NCI-H460 (cell line): ENCODE measurements around the gene WWC2. TPM values are rescaled to one million over a fixed set of nuclear protein-coding genes. Genes with fewer than 3 reads are reported as not detected.

Source experiments
- total RNA-seq: library from RNA; depleted of rRNA; stranded (reverse); fragments of >200 nt; shearing (Covaris generic); gene quantifications from 2 replicates; pipeline ENCODE4 v1.2.3, GENCODE V29; 2014; rRNA removed

Gene WWC2
- total RNA-seq, 1 experiment from 2014 or later, result 24.8 TPM

Other genes starting within 250 kb of the WWC2 start
- 63.9 and 69.0 TPM in 2 replicates for gene DCTD, start 181.9 kb upstream of the WWC2 start, total RNA-seq
- gene CLDN22, start 221.0 kb downstream of the WWC2 start, total RNA-seq, result not detected in 2 replicates
- not detected in 2 replicates for gene CLDN24, start 223.2 kb downstream of the WWC2 start, total RNA-seq